22Rv1 (cell line): ENCODE measurements around the gene DAZAP2.

Source experiments
- H3K27ac ChIP-seq: fragments of 450-650 bp; 2 replicates; pipeline ENCODE4 v1.5.1; 2017
- ZFX ChIP-seq: fragments of 450-650 bp; IDR thresholded peaks from 2 replicates; pipeline ENCODE4 v1.6.1; 2017; ENCODE audit warnings: antibody characterized with exemption, borderline replicate concordance
- TF ChIP-seq, protein P1 (sequence below): fragments of 450-650 bp; IDR thresholded peaks from 2 replicates; pipeline ENCODE4 v1.5.1; 2017; ENCODE audit warnings: mild to moderate bottlenecking

DAZAP2 gene

DNA sequence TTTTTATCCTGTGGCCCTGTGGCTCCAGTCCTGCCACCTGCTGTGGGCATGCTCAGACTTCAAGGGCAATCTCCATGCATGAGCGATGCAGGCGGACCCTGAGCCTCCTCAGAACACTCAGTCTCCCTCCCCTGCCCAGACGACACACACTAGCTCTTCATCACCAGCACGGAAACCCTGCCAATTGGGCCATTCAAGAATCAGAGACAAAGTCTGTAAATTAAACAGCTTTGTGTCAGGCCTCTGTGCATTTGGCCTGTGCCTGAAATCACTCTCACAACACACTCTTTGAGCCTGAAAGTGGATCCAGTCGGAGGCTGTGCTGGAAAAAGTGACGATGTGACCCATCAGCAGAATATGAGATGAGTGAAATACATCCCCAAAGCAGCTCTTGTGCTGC is 33.3 kb upstream of the DAZAP2 start:
- 0 out of 2 replicates have a peak overlapping the region, but pooled peaks have one; percentile 21 for H3K27ac ChIP-seq
- TF ChIP-seq ZFX: no peak
- TF ChIP-seq, protein P1, sequence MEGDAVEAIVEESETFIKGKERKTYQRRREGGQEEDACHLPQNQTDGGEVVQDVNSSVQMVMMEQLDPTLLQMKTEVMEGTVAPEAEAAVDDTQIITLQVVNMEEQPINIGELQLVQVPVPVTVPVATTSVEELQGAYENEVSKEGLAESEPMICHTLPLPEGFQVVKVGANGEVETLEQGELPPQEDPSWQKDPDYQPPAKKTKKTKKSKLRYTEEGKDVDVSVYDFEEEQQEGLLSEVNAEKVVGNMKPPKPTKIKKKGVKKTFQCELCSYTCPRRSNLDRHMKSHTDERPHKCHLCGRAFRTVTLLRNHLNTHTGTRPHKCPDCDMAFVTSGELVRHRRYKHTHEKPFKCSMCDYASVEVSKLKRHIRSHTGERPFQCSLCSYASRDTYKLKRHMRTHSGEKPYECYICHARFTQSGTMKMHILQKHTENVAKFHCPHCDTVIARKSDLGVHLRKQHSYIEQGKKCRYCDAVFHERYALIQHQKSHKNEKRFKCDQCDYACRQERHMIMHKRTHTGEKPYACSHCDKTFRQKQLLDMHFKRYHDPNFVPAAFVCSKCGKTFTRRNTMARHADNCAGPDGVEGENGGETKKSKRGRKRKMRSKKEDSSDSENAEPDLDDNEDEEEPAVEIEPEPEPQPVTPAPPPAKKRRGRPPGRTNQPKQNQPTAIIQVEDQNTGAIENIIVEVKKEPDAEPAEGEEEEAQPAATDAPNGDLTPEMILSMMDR: no peak

DNA sequence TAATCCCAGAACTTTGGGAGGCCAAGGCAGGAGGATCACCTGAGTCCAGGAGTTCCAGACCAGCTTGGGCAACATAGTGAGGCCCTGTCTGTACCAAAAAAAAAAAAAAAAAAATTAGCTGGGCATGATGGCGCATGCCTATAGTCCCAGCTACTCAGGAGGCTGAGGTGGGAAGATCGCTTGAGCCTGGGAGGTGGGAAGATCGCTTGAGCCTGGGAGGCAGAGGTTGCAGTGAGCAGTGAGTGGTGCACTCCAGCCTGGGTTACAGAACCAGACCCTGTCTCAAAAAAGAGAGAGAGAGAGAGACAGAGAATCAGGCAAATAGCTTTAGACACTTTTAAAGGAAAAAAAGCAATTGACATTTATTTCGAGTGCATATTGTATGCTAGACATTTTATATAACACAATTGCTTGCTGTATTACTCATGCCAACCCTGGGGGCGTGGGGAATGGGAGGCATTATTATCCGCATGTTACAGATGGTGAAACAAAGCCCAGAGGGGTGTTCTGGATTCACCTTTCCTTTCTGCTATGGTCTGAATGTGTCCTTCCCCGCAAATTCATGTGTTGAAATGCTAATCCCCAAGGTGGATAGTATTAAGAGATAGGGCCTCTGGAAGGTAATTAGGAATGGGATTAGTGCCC is 30.5 kb upstream of the DAZAP2 start:
- H3K27ac ChIP-seq: peak overlapping the region; percentile 37
- TF ChIP-seq, protein P1: no peak
- TF ChIP-seq ZFX: no peak

DNA sequence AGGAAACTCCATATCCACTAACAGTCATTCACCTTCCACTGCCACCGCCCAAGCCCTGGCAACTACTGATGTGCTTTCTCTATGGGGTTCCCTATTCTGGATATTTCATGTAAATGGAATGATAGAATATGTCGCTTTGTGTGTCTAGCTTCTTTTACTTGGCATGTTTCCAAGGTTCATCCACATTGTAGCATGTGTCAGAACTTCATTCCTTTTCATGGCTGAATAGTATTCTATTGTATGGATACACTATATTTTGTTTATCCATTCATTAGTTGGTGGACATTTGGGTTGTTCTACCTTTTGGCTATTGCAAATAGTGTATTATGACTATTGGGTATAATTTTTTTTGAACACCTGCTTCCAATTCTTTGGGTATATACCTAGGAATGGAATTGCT is 29.4 kb upstream of the DAZAP2 start:
- peak overlapping the region; percentile 37 for H3K27ac ChIP-seq

DNA sequence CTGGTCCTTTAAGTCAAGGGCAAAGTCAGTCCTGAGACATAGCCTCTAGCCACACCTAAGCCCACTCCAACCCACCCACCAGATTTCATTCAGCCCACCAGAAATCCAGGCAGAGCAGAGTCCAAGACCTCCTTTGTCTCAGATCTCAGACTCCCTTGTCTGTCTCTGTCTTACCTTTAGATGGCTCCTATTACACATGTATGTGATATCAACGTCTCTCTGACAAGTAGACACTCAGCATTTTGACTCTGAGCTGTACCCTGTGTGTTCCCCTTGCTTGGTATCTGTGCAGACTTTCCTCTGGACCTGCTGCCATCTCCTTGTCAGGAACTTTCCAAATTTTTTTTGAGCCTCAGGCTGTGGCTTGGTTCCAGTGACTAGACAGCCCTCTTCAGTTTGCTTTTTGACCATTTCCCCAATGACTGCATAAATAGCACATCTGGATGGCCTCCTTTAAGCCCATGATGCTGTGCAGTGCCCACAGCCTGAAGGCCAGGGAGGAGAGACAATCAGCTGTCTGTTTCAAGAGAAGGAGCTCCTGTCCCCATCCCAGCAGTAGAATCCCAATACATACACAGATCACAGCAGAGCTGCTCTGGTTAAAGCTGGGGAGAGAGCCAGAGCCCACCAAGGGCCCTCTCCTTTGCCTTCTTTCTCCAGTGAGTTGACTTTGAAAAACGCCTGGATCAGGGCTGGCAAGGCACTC is 27.8 kb upstream of the DAZAP2 start:
- TF ChIP-seq, protein P1: no peak
- no peak for TF ChIP-seq ZFX
- H3K27ac ChIP-seq: peak overlapping the region; percentile 78

More for the DNA sequence above, 29.4 kb upstream of the DAZAP2 start:
- TF ChIP-seq, protein P1: no peak
- TF ChIP-seq ZFX: no peak

DNA sequence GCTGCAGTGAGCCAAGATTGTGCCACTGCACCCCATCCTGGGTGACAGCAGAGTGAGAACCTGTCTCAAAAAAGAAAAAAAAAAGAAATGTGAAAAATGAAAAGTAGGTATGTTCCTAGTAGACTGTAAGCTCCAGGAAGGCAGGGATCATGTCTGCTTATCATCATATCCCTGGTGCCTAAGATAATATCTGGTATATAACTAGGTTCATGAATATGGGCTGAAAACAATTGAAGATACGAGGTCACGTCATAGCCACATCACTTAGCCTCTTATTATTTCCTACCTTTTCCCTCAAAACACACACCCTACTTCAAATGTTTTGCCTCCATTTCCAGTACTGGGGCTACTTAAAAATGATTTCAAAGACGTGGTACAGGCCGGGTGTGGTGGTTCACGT is 23.7 kb upstream of the DAZAP2 start:
- TF ChIP-seq ZFX: no peak
- TF ChIP-seq, protein P1: no peak
- peak overlapping the region; percentile 97 for H3K27ac ChIP-seq

DNA sequence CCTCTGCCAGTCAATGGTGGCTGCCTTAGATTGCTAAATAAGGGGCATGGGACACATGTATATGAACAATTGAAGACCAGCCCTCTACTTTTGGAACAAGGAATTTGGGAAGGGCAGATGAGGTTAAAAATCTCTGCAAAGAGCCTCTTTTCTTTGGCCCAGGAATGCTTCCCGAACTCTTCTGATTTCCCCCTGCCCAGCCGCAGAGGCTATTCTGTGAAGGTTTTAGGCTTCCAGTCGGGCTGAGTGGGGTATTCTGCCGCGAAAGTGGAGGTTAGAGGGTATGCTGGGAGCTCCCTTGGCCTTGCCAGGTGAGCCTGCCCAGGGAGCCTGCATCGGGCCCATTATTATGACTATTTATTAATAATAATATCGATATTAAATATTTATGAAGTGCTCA is 22.0 kb upstream of the DAZAP2 start:
- TF ChIP-seq ZFX: no peak
- TF ChIP-seq, protein P1: no peak
- H3K27ac ChIP-seq: peak overlapping the region; percentile 97
